HG03378 (cell line): ENCODE results near the gene PITPNM1.
"Not testable (repeated sequence)": the region's sequence is repeated elsewhere in the genome, so short reads cannot be mapped to it uniquely, and the experiment has no call there.

Experiments
- ATAC-seq: cut with Tn5 transposase; IDR thresholded peaks from one replicate; pipeline ENCODE4 v1.9.1; 2021; ENCODE audit warnings: mild to moderate bottlenecking, moderate library complexity; ENCODE audit not compliant: unreplicated experiment

PITPNM1 gene

DNA sequence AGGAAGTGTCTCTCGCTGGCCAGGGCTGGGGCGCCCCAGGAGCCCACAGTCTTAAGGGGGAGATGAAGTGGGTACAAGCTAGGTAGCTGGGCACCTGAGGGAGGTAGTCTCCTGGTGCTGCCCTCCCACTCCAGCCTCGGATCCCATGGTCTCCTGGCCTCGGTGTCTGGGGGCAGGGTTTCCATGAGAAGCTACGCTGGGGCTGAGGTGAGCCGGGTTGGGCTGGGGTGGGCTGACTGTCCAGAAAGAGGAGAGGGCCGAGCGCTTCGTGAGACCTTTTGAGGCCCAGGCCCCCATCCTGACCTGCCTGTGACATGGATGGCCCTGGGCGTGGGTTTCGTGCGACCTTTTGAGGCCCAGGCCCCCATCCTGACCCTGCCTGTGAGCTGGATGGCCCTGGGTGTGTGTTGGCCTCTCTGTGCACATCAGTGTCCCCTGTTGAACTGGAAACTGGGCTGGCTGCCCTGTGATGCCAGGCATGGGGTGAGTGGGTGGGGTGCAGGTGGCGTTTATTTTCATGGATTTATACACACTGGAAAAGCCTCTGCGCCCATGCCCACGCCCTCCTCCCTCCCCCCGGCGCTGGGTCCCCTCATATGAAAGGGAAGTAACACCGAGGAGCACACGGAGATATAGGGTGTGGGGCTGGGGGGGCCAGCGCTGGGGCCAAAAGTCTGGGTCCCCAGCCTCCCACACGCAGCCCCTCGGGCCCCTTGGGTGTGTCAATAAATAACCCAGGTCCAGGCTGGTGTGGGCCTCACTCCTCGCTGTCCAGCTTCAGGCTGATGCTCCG, 13.7 kb downstream of the PITPNM1 start:
- ATAC-seq, result no peak

DNA sequence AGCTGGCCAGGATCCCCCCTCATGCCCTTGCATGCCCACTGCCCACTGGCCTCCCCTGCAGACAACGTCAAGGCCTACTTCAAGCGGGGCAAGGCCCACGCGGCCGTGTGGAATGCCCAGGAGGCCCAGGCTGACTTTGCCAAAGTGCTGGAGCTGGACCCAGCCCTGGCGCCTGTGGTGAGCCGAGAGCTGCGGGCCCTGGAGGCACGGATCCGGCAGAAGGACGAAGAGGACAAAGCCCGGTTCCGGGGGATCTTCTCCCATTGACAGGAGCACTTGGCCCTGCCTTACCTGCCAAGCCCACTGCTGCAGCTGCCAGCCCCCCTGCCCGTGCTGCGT, 14.5 kb downstream of the PITPNM1 start:
- ATAC-seq, result no peak

DNA sequence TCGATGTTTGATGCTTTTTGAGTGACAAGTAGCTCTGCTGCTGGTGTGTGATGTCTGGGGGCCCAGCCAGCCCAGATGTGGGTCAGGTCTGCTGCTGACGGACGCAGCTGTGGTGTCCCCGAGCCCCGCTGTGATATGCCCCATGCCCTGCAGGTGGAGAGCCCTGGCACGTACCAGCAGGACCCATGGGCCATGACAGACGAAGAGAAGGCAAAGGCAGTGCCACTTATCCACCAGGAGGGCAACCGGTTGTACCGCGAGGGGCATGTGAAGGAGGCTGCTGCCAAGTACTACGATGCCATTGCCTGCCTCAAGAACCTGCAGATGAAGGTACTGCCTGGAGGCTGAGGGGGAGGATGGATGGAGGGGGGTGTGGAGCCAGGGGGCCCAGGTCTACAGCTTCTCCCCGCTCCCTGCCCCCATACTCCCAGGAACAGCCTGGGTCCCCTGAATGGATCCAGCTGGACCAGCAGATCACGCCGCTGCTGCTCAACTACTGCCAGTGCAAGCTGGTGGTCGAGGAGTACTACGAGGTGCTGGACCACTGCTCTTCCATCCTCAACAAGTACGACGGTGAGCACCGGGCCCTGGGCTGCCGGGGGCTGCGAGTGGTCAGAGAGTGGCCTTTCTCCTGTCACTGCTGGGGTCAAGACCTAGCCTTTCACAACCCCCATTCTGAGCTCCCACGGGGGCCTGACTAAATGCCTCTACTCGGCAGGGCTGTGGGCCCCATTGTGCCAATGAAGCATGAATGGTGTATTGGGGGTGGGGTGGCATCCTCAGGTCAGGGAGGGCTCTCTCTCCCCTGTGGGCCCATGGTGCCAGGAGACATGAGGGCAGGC, 15.1 kb downstream of the PITPNM1 start:
- ATAC-seq, result no peak

DNA sequence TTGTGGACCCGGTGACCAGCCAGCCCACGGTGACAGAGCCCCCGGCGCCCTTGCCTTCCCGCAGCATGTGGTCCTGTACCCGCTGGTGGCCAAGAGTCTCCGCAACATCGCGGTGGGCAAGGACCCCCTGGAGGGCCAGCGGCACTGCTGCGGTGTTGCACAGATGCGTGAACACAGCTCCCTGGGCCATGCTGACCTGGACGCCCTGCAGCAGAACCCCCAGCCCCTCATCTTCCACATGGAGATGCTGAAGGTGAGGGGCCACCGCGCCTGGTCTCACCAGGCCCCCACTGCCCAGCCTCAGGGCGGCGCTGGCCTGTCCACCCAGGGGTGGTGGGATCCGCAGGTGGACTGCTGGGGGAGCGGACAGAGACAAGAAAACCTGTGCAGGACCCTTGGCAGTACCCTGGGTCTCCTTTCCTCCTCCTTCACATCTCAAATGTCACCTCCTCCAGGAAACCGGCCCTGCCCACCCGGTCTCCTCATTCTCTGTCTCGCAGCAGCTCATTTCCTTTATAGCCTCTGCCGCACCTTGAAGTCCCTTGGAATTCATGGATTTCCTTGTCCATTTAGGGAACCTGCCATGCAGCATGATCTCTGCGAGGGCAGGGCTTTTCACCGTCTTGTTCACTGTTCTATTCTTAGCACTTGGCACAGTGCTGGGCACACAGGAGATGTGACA, 15.8 kb downstream of the PITPNM1 start:
- no peak for ATAC-seq

- ATAC-seq, result peak; percentile 23
Observed at GRCh38 chr11:67486481-67487195, 18.5 kb downstream of the PITPNM1 start.

DNA sequence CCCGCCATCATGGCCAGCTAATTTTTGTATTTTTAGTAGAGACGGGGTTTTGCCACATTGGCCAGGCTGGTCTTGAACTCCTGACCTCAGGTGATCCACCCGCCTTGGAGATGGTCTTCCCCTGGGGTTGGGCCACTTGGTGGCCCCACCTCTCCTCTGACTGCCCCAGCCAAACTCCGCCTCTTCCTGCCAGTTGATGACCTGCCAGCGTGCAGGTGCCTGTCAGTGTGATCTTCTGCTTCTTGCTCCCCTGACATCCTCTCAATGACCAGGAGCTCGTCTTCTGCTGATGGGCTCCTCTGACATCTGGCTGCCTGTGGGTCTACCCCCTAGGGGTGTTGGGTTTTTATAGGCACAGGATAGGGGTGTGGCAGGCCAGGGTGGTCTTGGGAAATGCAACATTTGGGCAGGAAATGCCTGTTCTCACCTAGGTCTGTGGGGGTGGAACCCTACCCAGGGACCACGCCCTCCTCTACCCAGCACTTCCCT, 19.2 kb downstream of the PITPNM1 start:
- ATAC-seq, result not testable (repeated sequence)

GRCh38 chr11:67484847-67485311, 20.3 kb downstream of the PITPNM1 start:
- no peak for ATAC-seq

GRCh38 chr11:67483831-67484665, 21.1 kb downstream of the PITPNM1 start:
- ATAC-seq, result no peak

GRCh38 chr11:67482827-67483798, 22.1 kb downstream of the PITPNM1 start, which contains the start of gene AIP:
TSS of gene AIP (plus strand) at chr11:67483026. CDS start at chr11:67483159, 133 bp downstream.
- ATAC-seq, result peak; percentile 53

- no peak for ATAC-seq
Observed at GRCh38 chr11:67482275-67482826, 22.8 kb downstream of the PITPNM1 start.

- ATAC-seq, result not testable (repeated sequence)
Observed at GRCh38 chr11:67477344-67478050, 27.7 kb downstream of the PITPNM1 start.

DNA sequence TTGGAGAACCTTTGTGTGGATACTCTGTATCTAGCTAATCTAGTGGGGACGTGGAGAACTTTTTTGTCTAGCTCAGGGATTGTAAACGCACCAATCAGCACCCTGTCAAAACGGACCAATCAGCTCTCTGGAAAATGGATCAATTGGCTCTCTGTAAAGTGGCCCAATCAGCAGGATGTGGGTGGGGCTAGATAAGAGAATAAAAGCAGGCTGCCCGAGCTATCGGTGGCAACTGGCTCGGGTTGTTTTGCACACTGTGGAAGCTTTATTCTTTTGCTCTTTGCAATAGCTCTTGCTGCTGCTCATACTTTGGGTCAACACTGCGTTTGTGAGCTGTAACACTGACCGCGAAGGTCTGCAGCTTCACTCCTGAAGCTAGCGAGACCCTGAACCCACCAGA, 28.5 kb downstream of the PITPNM1 start:
- ATAC-seq, result not testable (repeated sequence)

DNA sequence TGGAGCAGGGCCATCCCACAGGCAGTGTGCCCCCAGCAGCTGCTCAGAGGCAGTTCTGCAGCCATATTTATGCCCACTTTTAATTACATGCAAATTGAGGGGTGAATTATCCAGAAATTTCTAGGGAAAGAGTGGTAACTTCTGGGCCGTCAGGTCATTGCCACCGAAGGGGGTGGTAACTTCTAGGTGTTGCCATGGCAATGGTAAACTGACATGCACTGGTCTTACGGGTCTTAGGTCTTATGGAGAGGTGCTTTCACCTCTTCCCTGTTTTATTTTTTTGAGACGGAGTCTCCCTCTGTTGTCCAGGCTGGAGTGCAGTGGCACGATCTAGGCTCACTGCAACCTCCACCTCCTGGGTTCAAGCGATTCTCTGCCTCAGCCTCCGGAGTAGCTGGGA, 32.3 kb downstream of the PITPNM1 start:
- ATAC-seq, result no peak

- ATAC-seq, result no peak
Observed at GRCh38 chr11:67470337-67471002, 34.7 kb downstream of the PITPNM1 start.

DNA sequence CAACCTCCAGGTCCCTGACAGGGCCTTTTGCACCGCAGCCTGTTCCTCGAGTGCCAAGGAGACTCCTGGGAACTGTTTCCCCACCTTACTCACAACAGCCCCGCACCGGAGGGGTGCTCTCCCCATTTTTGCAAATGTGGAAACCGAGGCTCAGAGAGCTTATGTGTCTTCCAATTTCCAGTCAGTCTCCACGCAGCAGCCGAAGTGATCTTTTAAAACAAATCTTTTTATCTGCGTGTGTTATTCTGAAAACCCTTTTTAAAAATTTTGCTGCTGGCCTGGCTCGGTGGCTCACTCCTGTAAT, 35.7 kb downstream of the PITPNM1 start:
- ATAC-seq, result peak; percentile 19

DNA sequence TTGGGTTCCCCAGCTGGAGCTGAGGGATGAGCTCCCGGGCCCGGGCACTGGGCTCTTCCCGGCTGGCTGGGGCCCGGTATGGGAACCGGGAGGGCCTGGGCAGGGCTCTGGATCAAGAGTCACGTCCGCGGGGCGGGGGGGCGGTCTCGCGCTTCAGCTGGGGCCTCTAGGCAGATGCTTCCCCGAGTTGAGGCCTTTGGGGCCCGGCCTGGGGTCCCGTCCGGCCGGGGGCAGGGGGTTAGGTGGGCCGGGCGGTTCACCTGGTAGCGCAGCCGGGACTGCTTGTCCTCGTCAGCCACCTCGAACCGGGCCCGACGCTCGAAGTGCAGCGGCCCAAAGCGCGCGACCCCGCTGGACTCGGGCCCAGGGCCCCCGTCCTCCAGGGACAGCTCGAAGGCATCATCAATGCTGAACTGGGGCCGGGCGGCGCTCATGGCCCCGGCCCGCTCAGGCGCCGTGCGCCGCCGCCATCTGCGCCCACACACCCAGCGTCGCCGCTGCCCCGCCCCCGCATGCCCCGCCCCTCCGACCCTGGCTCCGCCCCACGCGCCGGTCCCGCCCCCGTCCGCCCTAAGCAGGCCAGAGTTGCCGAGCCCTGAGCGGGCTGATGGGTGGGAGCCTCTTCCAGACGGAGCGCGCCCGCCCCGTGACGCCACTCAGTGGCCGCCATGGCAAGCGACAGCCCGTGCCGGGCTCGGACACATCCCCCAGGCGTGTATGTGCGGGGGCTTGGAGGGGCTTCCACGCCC, 36.2 kb downstream of the PITPNM1 start, which contains the start of gene TMEM134:
Gene TMEM134 (minus strand): TSS at position 493 of the 749 bp plus-strand sequence. CDS start 59 bp downstream, at position 434.
- peak; percentile 49 for ATAC-seq
